ENCODE measurements around the gene TIMP2.
"Not testable (repeated sequence)": the region's sequence is repeated elsewhere in the genome, so short reads cannot be mapped to it uniquely, and the experiment has no call there.

Gene TIMP2

GRCh38 chr17:78875363-78876093 lies 49.7 kb downstream of the TIMP2 start:
- DNase-seq (ENCODE audit: low read depth), result peak; percentile 45
- H3K4me3 ChIP-seq (replicated peaks; ENCODE audit: low read depth, low read length), result no peak overlapping the region
- TF ChIP-seq CTCF (IDR thresholded peaks at IDR 0.05; ENCODE audit: low read length, missing control alignments), result no peak

GRCh38 chr17:78873519-78874340 lies 51.5 kb downstream of the TIMP2 start:
- no peak for DNase-seq (ENCODE audit: low read depth)
- H3K4me3 ChIP-seq (replicated peaks; ENCODE audit: low read depth, low read length), result no peak overlapping the region
- no peak for TF ChIP-seq CTCF (IDR thresholded peaks at IDR 0.05; ENCODE audit: low read length, missing control alignments)

- DNase-seq (ENCODE audit: low read depth), result no peak
- no peak overlapping the region for H3K4me3 ChIP-seq (replicated peaks; ENCODE audit: low read depth, low read length)
- no peak for TF ChIP-seq CTCF (IDR thresholded peaks at IDR 0.05; ENCODE audit: low read length, missing control alignments)
Observed at GRCh38 chr17:78872486-78872885, 52.7 kb downstream of the TIMP2 start.

GRCh38 chr17:78870621-78871020 lies 54.6 kb downstream of the TIMP2 start:
- no peak overlapping the region for H3K4me3 ChIP-seq (replicated peaks; ENCODE audit: low read depth, low read length)
- no peak for TF ChIP-seq CTCF (IDR thresholded peaks at IDR 0.05; ENCODE audit: low read length, missing control alignments)

GRCh38 chr17:78868391-78868790 lies 56.8 kb downstream of the TIMP2 start:
- TF ChIP-seq CTCF (IDR thresholded peaks at IDR 0.05; ENCODE audit: low read length, missing control alignments), result no peak
- no peak for DNase-seq (ENCODE audit: low read depth)
- H3K4me3 ChIP-seq (replicated peaks; ENCODE audit: low read depth, low read length), result no peak overlapping the region

More at GRCh38 chr17:78870621-78871020, 54.6 kb downstream of the TIMP2 start:
- no peak for DNase-seq (ENCODE audit: low read depth)

GRCh38 chr17:78867046-78867445 lies 58.1 kb downstream of the TIMP2 start:
- H3K4me3 ChIP-seq (replicated peaks; ENCODE audit: low read depth, low read length), result not testable (repeated sequence)

GRCh38 chr17:78865682-78866390 lies 59.4 kb downstream of the TIMP2 start:
- no peak overlapping the region for H3K4me3 ChIP-seq (replicated peaks; ENCODE audit: low read depth, low read length)
- peak; percentile 91 for TF ChIP-seq CTCF (IDR thresholded peaks at IDR 0.05; ENCODE audit: low read length, missing control alignments)
- DNase-seq (ENCODE audit: low read depth), result peak; percentile 86

More at GRCh38 chr17:78867046-78867445, 58.1 kb downstream of the TIMP2 start:
- not testable (repeated sequence) for DNase-seq (ENCODE audit: low read depth)

Data from fibroblast of pulmonary artery (primary cell).